DMS153 (cell line): ENCODE results near the gene SERPINB2.
A peak's percentile ranks its signal among the peaks of the same experiment; 100 is the strongest.

ENCODE experiments used
- DNase-seq: peaks from one replicate; lab custom pipeline; 2025; lab: John Stamatoyannopoulos, UW

The SERPINB2 gene

GRCh38 chr18:63887424-63887823 lies at the start of gene SERPINB2:
SERPINB2 (plus strand) TSS chr18:63887705; CDS start chr18:63891445, 3,740 bp downstream.
- no peak for DNase-seq

GRCh38 chr18:63843008-63843407 lies 44.5 kb upstream of the SERPINB2 start:
- no peak for DNase-seq

GRCh38 chr18:63844254-63844653 lies 43.3 kb upstream of the SERPINB2 start:
- no peak for DNase-seq

- DNase-seq: peak; percentile 38
Measured at GRCh38 chr18:63848159-63848558, 39.3 kb upstream of the SERPINB2 start.

GRCh38 chr18:63850020-63850419 lies 37.5 kb upstream of the SERPINB2 start:
- peak; percentile 49 for DNase-seq

- DNase-seq: no peak
Measured at GRCh38 chr18:63850636-63851035, 36.9 kb upstream of the SERPINB2 start.

GRCh38 chr18:63858456-63858855 lies 29.0 kb upstream of the SERPINB2 start:
- DNase-seq: no peak

GRCh38 chr18:63859781-63860475 lies 27.6 kb upstream of the SERPINB2 start:
- DNase-seq: no peak

GRCh38 chr18:63860531-63860930 lies 27.0 kb upstream of the SERPINB2 start:
- DNase-seq: no peak

- DNase-seq: no peak
Measured at GRCh38 chr18:63867368-63868125, 20.0 kb upstream of the SERPINB2 start.

- DNase-seq: no peak
Measured at GRCh38 chr18:63868546-63868945, 19.0 kb upstream of the SERPINB2 start.

GRCh38 chr18:63869374-63869773 lies 18.1 kb upstream of the SERPINB2 start:
- DNase-seq: no peak

GRCh38 chr18:63869851-63870250 lies 17.7 kb upstream of the SERPINB2 start:
- no peak for DNase-seq

GRCh38 chr18:63871836-63872235 lies 15.7 kb upstream of the SERPINB2 start:
- DNase-seq: no peak

- DNase-seq: no peak
Measured at GRCh38 chr18:63872586-63872985, 14.9 kb upstream of the SERPINB2 start.

GRCh38 chr18:63878343-63878742 lies 9.2 kb upstream of the SERPINB2 start:
- DNase-seq: no peak

GRCh38 chr18:63878925-63879324 lies 8.6 kb upstream of the SERPINB2 start:
- no peak for DNase-seq

GRCh38 chr18:63879709-63880108 lies 7.8 kb upstream of the SERPINB2 start:
- DNase-seq: no peak

- DNase-seq: no peak
Measured at GRCh38 chr18:63881851-63882250, 5.7 kb upstream of the SERPINB2 start.

GRCh38 chr18:63882333-63883141 lies 5.0 kb upstream of the SERPINB2 start:
- no peak for DNase-seq

- no peak for DNase-seq
Measured at GRCh38 chr18:63883617-63884016, 3.9 kb upstream of the SERPINB2 start.

- DNase-seq: no peak
Measured at GRCh38 chr18:63888470-63889190, 1.1 kb downstream of the SERPINB2 start.
